HEK293 (cell line): ENCODE results near the gene TCEA2.

ENCODE experiments used
- GLIS2 ChIP-seq: fragments of 450-650 bp; formaldehyde crosslinking; IDR thresholded peaks from 2 replicates; pipeline ENCODE4 v1.5.1; 2016; ENCODE audit warnings: missing biosample characterization, missing genetic modification characterization
- HOXA7 ChIP-seq: sonication (generic); formaldehyde crosslinking; IDR thresholded peaks from 2 replicates; pipeline ENCODE4 v1.8.1; 2022; ENCODE audit warnings: missing genetic modification reagents, borderline replicate concordance
- PRDM1 ChIP-seq: fragments of 450-650 bp; formaldehyde crosslinking; IDR thresholded peaks from 2 replicates; pipeline ENCODE4; 2016; ENCODE audit warnings: missing biosample characterization, missing genetic modification characterization
- TCF7L2 ChIP-seq: IDR thresholded peaks from 2 replicates; pipeline ENCODE4 v1.6.1; 2011; ENCODE audit warnings: low read depth, mild to moderate bottlenecking, inconsistent platforms, low read length, moderate library complexity, borderline replicate concordance
- ZBTB21 ChIP-seq: fragments of 450-650 bp; formaldehyde crosslinking; IDR thresholded peaks from 2 replicates; pipeline ENCODE4 v1.5.1; 2017; ENCODE audit warnings: missing biosample characterization, missing genetic modification characterization
- ZBTB8A ChIP-seq: fragments of 450-650 bp; formaldehyde crosslinking; IDR thresholded peaks from 2 replicates; pipeline ENCODE4 v1.5.1; 2016; ENCODE audit warnings: missing biosample characterization, missing genetic modification characterization
- ZFP37 ChIP-seq: fragments of 450-650 bp; formaldehyde crosslinking; IDR thresholded peaks from 2 replicates; pipeline ENCODE4 v1.5.1; 2016; ENCODE audit warnings: missing biosample characterization, missing genetic modification characterization
- ZFP69B ChIP-seq: fragments of 450-650 bp; formaldehyde crosslinking; IDR thresholded peaks from 2 replicates; pipeline ENCODE4 v1.5.1; 2016; ENCODE audit warnings: missing biosample characterization, missing genetic modification characterization
- ZNF768 ChIP-seq: fragments of 450-650 bp; formaldehyde crosslinking; IDR thresholded peaks from 2 replicates; pipeline ENCODE4 v1.5.1; 2018; ENCODE audit warnings: missing biosample characterization, mild to moderate bottlenecking, missing genetic modification characterization
- TF ChIP-seq, protein P1 (sequence below): fragments of 450-650 bp; formaldehyde crosslinking; IDR thresholded peaks from 2 replicates; pipeline ENCODE4 v1.5.1; 2016; ENCODE audit warnings: missing biosample characterization, missing genetic modification characterization

DNA sequence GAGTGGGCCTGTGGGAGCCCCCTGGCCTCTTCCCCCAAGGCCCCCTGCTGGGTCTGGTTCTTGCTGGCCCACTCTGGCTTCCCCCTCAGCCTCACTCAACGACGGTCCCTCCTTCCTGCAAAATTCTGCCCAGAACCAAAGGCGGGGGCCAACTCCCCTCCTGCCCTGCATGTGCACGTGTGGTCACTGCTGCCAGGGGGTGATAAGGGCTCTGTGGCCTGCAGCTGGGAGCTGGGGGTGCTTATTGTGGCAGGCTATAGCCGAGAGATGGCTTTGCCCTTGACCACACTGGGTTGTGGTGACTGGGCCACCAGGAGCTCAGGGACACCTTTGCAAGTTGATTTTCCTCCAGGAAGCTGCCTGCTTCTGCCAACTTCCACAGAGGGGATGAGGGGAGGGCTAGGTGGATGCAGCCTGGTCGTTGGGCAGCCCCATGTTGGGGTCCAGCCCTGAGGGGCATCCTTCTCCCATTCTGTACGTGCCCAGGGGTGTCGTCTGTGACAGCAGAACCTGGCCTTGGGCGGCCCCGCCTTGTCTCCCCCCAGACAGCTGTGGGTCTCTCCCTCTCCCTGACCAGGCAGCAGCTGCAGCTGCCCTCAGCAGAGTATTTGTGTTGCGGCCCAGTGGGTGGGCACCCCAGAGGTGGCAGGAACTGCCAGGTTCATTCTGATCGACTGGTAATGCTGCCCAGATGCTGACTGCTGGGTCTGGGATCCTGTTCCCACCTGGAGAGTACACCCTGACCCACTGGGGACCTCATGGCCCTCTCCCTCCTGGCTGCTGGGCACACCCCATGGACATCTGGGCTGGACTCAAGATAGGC, 5.6 kb downstream of the TCEA2 start:
- TF ChIP-seq PRDM1 (no peak), TCF7L2 (no peak), ZBTB8A (no peak), ZNF768 (tag by site-specific recombination) (no peak), HOXA7 (CRISPR knock-in tag) (no peak), ZFP69B (tag by site-specific recombination) (no peak), ZFP37 (tag by site-specific recombination) (no peak), ZBTB21 (no peak), GLIS2 (peak; percentile 57)
- TF ChIP-seq, protein P1, sequence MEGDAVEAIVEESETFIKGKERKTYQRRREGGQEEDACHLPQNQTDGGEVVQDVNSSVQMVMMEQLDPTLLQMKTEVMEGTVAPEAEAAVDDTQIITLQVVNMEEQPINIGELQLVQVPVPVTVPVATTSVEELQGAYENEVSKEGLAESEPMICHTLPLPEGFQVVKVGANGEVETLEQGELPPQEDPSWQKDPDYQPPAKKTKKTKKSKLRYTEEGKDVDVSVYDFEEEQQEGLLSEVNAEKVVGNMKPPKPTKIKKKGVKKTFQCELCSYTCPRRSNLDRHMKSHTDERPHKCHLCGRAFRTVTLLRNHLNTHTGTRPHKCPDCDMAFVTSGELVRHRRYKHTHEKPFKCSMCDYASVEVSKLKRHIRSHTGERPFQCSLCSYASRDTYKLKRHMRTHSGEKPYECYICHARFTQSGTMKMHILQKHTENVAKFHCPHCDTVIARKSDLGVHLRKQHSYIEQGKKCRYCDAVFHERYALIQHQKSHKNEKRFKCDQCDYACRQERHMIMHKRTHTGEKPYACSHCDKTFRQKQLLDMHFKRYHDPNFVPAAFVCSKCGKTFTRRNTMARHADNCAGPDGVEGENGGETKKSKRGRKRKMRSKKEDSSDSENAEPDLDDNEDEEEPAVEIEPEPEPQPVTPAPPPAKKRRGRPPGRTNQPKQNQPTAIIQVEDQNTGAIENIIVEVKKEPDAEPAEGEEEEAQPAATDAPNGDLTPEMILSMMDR (tag by site-specific recombination): no peak
